GM19351 (cell line): ENCODE results near the gene HENMT1.
"Not testable (repeated sequence)": the region's sequence is repeated elsewhere in the genome, so short reads cannot be mapped to it uniquely, and the experiment has no call there.

Experiments
- ATAC-seq: cut with Tn5 transposase; IDR thresholded peaks from one replicate; pipeline ENCODE4 v1.9.1; 2021; ENCODE audit warnings: mild to moderate bottlenecking, moderate library complexity; ENCODE audit not compliant: unreplicated experiment

Gene HENMT1

DNA sequence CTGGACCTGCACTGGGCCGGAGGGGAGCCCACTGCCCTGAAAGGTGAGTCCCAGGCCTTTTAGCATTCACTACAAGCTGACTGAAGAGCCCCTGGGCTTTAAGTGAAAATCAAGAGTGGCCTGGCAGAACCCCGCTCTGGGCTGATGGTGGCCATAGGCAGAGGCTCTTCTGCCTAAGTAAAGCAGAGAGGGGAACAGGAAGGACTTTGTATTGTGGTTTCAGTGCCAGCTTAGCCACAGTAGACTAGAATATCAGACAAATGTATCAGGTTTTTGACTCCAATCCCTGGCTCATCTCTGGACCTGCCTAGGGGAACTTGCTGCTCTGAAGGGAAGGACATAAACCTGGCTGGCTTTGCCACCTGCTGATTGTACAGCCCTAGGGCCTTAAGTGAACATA lies 10.2 kb upstream of the HENMT1 start:
- no peak for ATAC-seq

DNA sequence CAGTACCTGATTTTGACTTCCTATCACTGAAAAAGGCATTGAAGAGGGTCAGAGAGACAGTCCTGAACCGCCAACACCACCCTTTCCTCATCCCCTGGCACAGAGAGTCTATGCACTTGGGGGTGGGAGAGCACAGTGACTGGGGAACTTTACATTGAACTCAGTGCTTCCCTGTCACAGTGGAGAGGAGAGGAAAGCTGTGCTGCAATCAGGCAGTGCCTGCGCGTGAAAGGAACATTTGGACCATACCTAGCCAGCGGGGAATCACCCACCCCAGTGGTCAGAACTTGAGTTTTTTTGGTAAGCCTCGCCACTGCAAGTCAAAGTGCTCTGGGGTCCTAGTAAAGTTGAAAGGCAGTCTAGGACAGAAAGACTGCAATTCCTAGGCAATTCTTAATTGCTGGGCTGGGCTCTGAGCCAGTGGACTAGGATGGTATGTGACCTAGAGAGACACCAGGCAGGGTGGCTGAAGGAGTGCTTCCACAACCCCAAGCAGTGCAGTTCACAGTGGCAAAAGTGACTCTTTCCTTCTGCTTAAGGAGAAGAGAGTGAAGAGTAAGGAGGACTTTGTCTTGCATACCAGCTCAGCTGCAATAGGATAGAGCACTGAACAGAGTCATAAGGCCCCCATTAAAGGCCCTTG lies 9.4 kb upstream of the HENMT1 start:
- ATAC-seq: no peak

- no peak for ATAC-seq
These were observed 8.8 kb upstream of the HENMT1 start for GRCh38 chr1:108669679-108670078.

- ATAC-seq: no peak
These were observed 7.9 kb upstream of the HENMT1 start for GRCh38 chr1:108668777-108669176.

DNA sequence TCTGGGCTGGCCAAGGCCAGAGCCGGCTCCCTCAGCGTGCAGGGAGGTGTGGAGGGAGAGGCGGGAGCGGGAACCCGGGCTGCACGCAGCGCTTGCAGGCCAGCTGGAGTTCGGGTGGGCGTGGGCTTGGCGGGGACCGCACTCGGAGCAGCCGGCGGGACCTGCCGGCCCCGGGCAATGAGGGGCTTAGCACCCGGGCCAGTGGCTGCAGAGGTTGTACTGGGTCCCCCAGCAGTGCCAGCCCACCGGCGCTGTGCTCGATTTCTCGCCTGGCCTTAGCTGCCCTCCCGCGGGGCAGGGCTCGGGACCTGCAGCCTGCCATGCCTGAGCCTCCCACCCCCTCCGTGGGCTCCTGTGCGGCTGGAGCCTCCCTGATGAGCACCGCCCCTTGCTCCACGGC lies 6.5 kb upstream of the HENMT1 start:
- ATAC-seq: not testable (repeated sequence)

- ATAC-seq: no peak
These were observed 4.9 kb upstream of the HENMT1 start for GRCh38 chr1:108665771-108666170.

- no peak for ATAC-seq
These were observed 4.2 kb upstream of the HENMT1 start for GRCh38 chr1:108665067-108665466.

GRCh38 chr1:108664481-108664880 lies 3.6 kb upstream of the HENMT1 start:
- ATAC-seq: no peak

DNA sequence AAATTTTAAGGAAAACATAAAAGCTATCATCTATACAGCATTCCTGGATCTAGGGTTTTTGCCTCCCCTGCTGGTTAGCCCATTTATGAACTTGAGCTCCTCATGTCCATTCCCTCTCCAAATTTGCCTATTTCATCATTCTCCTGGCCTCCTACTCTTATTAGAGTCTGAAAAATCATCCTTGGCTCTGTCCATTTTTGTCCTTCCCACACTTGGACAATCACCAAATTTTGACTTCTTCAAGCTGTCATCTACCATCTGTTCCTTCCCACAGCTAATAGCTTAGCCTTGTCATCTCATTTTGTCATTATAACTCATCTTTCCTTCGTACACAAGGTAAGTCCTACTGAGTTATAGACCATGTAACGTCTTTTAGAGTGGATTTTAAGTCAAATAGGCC lies 2.2 kb upstream of the HENMT1 start:
- no peak for ATAC-seq

GRCh38 chr1:108657356-108658080 lies 3.4 kb downstream of the HENMT1 start:
- ATAC-seq: no peak

DNA sequence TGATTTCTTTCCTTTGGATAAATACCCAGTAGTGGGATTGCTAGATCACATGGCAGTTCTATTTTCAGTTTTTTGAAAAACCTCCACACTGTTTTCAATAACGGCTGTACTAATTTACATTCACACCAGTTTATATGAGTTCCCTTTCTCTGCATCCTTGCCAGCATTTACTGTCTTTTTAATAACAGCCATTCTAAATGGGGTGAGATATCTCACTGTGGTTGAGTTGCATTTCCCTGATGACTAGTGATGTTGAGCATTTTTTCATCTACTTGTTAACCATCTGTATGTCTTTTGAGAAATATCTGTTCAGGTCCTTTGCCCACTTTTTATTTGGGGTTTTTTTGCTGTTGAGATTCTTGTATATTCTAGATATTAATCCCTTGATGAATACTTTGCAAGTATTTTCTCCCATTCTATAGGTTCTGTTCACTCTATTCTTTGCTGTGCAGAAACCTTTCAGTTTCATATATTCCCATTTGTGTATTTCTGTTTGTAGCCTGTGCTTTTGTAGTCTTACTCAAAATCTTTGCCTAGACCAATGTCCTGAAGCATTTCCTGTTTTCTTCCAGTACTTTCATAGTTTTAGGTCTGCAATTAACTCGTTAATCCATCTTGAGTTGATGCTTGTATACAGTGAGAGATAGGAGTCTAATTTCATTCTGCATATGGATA lies 7.3 kb downstream of the HENMT1 start:
- no peak for ATAC-seq

- no peak for ATAC-seq
These were observed 14.1 kb downstream of the HENMT1 start for GRCh38 chr1:108646648-108647269.

- ATAC-seq: no peak
These were observed 14.6 kb downstream of the HENMT1 start for GRCh38 chr1:108646265-108646647.

GRCh38 chr1:108645564-108646184 lies 15.2 kb downstream of the HENMT1 start:
- no peak for ATAC-seq

DNA sequence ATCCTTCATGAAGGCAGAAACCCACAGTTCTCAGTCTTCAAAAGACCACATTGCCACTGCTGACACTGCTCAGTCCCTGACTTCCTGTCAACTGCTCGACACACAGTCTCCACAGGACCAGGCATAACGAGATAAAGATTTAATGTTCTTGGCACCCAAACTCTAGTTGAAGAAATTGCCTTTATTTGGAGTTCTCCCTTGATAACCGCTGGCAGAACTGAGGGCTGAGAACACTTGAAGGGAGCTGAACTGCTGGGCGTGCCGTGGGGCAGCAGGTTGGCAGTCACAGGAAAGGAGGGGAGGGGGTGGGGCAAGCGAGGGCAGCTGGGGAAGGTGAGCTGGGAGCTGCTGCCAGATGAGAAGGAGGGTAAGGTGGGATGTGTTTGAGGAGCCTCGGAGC lies 15.9 kb downstream of the HENMT1 start:
- no peak for ATAC-seq

GRCh38 chr1:108643492-108644335 lies 17.2 kb downstream of the HENMT1 start:
- ATAC-seq: peak; percentile 72

DNA sequence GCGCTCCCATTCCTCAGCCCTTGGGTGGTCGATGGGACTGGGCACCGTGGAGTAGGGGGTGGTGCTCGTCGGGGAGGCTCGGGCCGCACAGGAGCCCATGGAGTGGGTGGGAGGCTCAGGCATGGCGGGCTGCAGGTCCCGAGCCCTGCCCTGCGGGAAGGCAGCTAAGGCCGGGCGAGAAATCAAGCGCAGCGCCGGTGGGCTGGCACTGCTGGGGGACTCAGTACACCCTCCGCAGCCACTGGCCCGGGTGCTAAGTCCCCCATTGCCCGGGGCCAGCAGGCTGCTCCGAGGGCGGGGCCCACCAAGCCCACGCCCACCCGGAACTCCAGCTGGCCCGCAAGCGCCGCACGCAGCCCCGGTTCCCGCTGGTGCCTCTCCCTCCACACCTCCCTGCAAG lies 20.0 kb downstream of the HENMT1 start:
- ATAC-seq: not testable (repeated sequence)

GRCh38 chr1:108639899-108640560 lies 20.9 kb downstream of the HENMT1 start:
- ATAC-seq: no peak

GRCh38 chr1:108636876-108637275 lies 24.0 kb downstream of the HENMT1 start:
- no peak for ATAC-seq

GRCh38 chr1:108634521-108634920 lies 26.4 kb downstream of the HENMT1 start:
- ATAC-seq: no peak
